SK-N-SH treated with all-trans-retinoic acid at 6 μM for 48 hours (cell line): ENCODE measurements around the gene AKAP13.

ENCODE experiments used
- ATAC-seq: fragments of 200-7000 bp; cut with Tn5 transposase; 3 replicates; pipeline ENCODE4 v1.9.1; 2020; ENCODE audit warnings: mild to moderate bottlenecking, moderate library complexity
- ARNTL ChIP-seq: fragments of 450-650 bp; formaldehyde crosslinking; IDR thresholded peaks from 2 replicates; pipeline ENCODE4 v1.5.0; 2020; ENCODE audit warnings: low read depth, mild to moderate bottlenecking, moderate library complexity, borderline replicate concordance
- BACH2 ChIP-seq: fragments of 250-450 bp; sonication (Bioruptor Pico); IDR thresholded peaks from 2 replicates; pipeline ENCODE4 v1.9.0; 2021; ENCODE audit warnings: mild to moderate bottlenecking, borderline replicate concordance
- CSDC2 ChIP-seq: fragments of 250-450 bp; sonication (Bioruptor Pico); IDR thresholded peaks from 2 replicates; pipeline ENCODE4 v1.5.0; 2020; ENCODE audit warnings: mild to moderate bottlenecking, moderate library complexity
- ISL1 ChIP-seq: fragments of 250-450 bp; sonication (Bioruptor Pico); IDR thresholded peaks from 2 replicates; pipeline ENCODE4 v2.1.2; 2022; ENCODE audit warnings: mild to moderate bottlenecking, moderate library complexity
- OSR1 ChIP-seq: fragments of 250-450 bp; sonication (Bioruptor Pico); IDR thresholded peaks from 2 replicates; pipeline ENCODE4 v1.8.0; 2022; ENCODE audit warnings: moderate library complexity, mild to moderate bottlenecking, inconsistent platforms
- PPARA ChIP-seq: fragments of 250-450 bp; sonication (Bioruptor Pico); IDR thresholded peaks from 2 replicates; pipeline ENCODE4 v1.5.0; 2020; ENCODE audit warnings: mild to moderate bottlenecking, borderline replicate concordance
- SNAI2 ChIP-seq: fragments of 250-450 bp; sonication (Bioruptor Pico); IDR thresholded peaks from 2 replicates; pipeline ENCODE4 v1.5.0; 2020; ENCODE audit warnings: mild to moderate bottlenecking, moderate library complexity
- TCF4 ChIP-seq: fragments of 250-450 bp; sonication (Bioruptor Pico); IDR thresholded peaks from 2 replicates; pipeline ENCODE4 v1.8.0; 2021; ENCODE audit warnings: mild to moderate bottlenecking, moderate library complexity, borderline replicate concordance
- TOX ChIP-seq: fragments of 250-450 bp; sonication (Bioruptor Pico); IDR thresholded peaks from 2 replicates; pipeline ENCODE4 v1.8.0; 2021; ENCODE audit warnings: mild to moderate bottlenecking, moderate library complexity, borderline replicate concordance
- ZC3H10 ChIP-seq: fragments of 250-450 bp; sonication (Bioruptor Pico); IDR thresholded peaks from 2 replicates; pipeline ENCODE4 v1.5.1; 2021; ENCODE audit warnings: mild to moderate bottlenecking, moderate library complexity
- ZFP30 ChIP-seq: fragments of 450-650 bp; formaldehyde crosslinking; IDR thresholded peaks from 2 replicates; pipeline ENCODE4 v1.5.0; 2022; ENCODE audit warnings: mild to moderate bottlenecking, moderate library complexity
- ZNF565 ChIP-seq: fragments of 450-650 bp; formaldehyde crosslinking; conservative IDR thresholded peaks from 2 replicates; pipeline ENCODE4 v1.5.0; 2020; ENCODE audit warnings: low read depth, mild to moderate bottlenecking, moderate library complexity
- ZNF70 ChIP-seq: fragments of 450-650 bp; formaldehyde crosslinking; IDR thresholded peaks from 2 replicates; pipeline ENCODE4 v1.5.0; 2020; ENCODE audit warnings: mild to moderate bottlenecking, moderate library complexity
- ZNF8 ChIP-seq: fragments of 450-650 bp; formaldehyde crosslinking; IDR thresholded peaks from 2 replicates; pipeline ENCODE4 v1.5.0; 2020; ENCODE audit warnings: mild to moderate bottlenecking, moderate library complexity
- TF ChIP-seq, protein P1 (sequence below): fragments of 250-450 bp; sonication (Bioruptor Pico); IDR thresholded peaks from 2 replicates; pipeline ENCODE4 v1.5.1; 2020; ENCODE audit warnings: low read depth, mild to moderate bottlenecking, moderate library complexity
- TF ChIP-seq, protein P2 (sequence below): fragments of 250-450 bp; sonication (Bioruptor Pico); IDR thresholded peaks from 2 replicates; pipeline ENCODE4 v1.5.0; 2020; ENCODE audit warnings: mild to moderate bottlenecking, moderate library complexity
- TF ChIP-seq, protein P3 (sequence below): fragments of 250-450 bp; sonication (Bioruptor Pico); IDR thresholded peaks from 2 replicates; pipeline ENCODE4 v1.5.1; 2021; ENCODE audit warnings: mild to moderate bottlenecking, moderate library complexity
- TF ChIP-seq, protein P4 (sequence below): fragments of 250-450 bp; sonication (Bioruptor Pico); IDR thresholded peaks from 2 replicates; pipeline ENCODE4 v1.8.0; 2021; ENCODE audit warnings: low read depth, mild to moderate bottlenecking, moderate library complexity, borderline replicate concordance
- TF ChIP-seq, protein P5 (sequence below): fragments of 250-450 bp; sonication (Bioruptor Pico); IDR thresholded peaks from 2 replicates; pipeline ENCODE4 v1.8.0; 2020; ENCODE audit warnings: mild to moderate bottlenecking, moderate library complexity, borderline replicate concordance

AKAP13 gene

DNA sequence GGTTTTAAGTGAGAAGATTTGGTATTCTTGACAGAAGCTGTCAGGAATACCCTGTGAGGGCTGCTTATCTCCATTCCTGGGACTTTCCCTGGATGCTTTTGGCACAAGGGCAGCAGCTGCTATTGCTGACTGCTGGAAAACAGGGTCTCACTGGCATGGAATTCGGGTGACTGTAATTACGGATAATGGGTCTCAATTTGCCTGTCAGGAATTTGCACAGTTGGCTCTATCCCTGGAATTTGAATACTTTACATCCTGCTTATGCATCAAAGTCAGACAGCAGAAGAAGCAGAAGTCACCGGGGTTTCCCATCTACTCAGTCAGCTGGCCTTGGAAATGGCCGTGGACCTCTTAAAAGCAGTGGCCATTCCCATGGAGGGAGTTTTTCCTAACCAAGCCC lies 25.9 kb upstream of the AKAP13 start:
- ATAC-seq, result peak; percentile 61
- TF ChIP-seq TCF4 (CRISPR knock-in tag) (no peak), ISL1 (CRISPR knock-in tag) (peak; percentile 87), SNAI2 (CRISPR knock-in tag) (0 out of 2 replicates have a peak, but pooled peaks have one; percentile 8), ZNF565 (CRISPR knock-in tag) (no peak), ZNF70 (CRISPR knock-in tag) (no peak)
- TF ChIP-seq, protein P1, sequence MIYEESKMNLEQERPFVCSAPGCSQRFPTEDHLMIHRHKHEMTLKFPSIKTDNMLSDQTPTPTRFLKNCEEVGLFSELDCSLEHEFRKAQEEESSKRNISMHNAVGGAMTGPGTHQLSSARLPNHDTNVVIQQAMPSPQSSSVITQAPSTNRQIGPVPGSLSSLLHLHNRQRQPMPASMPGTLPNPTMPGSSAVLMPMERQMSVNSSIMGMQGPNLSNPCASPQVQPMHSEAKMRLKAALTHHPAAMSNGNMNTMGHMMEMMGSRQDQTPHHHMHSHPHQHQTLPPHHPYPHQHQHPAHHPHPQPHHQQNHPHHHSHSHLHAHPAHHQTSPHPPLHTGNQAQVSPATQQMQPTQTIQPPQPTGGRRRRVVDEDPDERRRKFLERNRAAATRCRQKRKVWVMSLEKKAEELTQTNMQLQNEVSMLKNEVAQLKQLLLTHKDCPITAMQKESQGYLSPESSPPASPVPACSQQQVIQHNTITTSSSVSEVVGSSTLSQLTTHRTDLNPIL (CRISPR knock-in tag), result peak; percentile 50; the same call in 1 of the 2 replicates

DNA sequence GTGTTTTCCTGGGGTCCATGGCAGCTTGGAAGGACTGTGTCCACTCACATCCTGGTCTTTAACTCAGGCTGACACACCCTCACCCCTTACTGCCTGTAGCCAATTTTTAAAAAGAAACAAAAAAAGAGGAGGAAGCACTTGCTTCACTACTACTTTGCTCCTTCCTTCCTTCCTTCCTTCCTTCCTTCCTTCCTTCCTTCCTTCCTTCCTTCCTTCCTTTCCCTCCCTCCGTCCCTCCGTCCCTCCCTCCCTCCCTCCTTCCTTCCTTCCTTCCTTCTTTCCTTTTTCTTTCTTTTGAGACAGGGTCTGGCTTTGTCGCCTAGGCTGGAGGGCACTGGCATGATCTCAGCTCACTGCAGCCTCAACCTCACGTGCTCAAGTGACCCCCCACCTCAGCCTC lies 25.5 kb upstream of the AKAP13 start:
- ATAC-seq, result peak; percentile 25
- TF ChIP-seq SNAI2 (CRISPR knock-in tag) (no peak), ZC3H10 (CRISPR knock-in tag) (no peak), TOX (no peak), ISL1 (CRISPR knock-in tag) (no peak)
- TF ChIP-seq, protein P2, sequence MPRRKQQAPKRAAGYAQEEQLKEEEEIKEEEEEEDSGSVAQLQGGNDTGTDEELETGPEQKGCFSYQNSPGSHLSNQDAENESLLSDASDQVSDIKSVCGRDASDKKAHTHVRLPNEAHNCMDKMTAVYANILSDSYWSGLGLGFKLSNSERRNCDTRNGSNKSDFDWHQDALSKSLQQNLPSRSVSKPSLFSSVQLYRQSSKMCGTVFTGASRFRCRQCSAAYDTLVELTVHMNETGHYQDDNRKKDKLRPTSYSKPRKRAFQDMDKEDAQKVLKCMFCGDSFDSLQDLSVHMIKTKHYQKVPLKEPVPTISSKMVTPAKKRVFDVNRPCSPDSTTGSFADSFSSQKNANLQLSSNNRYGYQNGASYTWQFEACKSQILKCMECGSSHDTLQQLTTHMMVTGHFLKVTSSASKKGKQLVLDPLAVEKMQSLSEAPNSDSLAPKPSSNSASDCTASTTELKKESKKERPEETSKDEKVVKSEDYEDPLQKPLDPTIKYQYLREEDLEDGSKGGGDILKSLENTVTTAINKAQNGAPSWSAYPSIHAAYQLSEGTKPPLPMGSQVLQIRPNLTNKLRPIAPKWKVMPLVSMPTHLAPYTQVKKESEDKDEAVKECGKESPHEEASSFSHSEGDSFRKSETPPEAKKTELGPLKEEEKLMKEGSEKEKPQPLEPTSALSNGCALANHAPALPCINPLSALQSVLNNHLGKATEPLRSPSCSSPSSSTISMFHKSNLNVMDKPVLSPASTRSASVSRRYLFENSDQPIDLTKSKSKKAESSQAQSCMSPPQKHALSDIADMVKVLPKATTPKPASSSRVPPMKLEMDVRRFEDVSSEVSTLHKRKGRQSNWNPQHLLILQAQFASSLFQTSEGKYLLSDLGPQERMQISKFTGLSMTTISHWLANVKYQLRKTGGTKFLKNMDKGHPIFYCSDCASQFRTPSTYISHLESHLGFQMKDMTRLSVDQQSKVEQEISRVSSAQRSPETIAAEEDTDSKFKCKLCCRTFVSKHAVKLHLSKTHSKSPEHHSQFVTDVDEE (CRISPR knock-in tag), result no peak
- TF ChIP-seq, protein P3, sequence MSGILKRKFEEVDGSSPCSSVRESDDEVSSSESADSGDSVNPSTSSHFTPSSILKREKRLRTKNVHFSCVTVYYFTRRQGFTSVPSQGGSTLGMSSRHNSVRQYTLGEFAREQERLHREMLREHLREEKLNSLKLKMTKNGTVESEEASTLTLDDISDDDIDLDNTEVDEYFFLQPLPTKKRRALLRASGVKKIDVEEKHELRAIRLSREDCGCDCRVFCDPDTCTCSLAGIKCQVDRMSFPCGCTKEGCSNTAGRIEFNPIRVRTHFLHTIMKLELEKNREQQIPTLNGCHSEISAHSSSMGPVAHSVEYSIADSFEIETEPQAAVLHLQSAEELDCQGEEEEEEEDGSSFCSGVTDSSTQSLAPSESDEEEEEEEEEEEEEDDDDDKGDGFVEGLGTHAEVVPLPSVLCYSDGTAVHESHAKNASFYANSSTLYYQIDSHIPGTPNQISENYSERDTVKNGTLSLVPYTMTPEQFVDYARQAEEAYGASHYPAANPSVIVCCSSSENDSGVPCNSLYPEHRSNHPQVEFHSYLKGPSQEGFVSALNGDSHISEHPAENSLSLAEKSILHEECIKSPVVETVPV (CRISPR knock-in tag), result no peak

DNA sequence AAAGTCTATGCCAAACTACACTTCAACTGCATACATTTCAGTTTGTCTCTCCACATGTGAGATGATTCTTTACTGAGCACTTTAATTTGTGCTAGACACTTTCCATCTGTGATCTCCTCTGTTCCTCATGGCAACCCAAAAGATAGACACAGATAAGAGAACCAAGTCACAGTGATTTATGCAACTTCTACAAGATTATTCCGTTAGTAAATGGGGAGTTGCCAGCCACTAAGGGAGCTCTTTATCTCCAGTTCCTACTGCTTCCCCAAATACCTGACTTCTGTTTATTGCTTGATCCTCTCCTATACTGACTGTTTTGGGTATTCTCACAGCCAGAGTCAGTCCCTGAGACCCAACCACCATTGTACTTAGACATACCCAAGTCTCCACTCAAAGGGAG lies 24.1 kb upstream of the AKAP13 start:
- ATAC-seq, result no peak
- peak; percentile 19; the same call in 1 of the 2 replicates for TF ChIP-seq ISL1 (CRISPR knock-in tag)
- TF ChIP-seq, protein P4, sequence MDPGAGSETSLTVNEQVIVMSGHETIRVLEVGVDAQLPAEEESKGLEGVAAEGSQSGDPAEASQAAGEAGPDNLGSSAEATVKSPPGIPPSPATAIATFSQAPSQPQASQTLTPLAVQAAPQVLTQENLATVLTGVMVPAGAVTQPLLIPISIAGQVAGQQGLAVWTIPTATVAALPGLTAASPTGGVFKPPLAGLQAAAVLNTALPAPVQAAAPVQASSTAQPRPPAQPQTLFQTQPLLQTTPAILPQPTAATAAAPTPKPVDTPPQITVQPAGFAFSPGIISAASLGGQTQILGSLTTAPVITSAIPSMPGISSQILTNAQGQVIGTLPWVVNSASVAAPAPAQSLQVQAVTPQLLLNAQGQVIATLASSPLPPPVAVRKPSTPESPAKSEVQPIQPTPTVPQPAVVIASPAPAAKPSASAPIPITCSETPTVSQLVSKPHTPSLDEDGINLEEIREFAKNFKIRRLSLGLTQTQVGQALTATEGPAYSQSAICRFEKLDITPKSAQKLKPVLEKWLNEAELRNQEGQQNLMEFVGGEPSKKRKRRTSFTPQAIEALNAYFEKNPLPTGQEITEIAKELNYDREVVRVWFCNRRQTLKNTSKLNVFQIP (CRISPR knock-in tag), result no peak
- TF ChIP-seq, all 23 proteins: peak for 1

DNA sequence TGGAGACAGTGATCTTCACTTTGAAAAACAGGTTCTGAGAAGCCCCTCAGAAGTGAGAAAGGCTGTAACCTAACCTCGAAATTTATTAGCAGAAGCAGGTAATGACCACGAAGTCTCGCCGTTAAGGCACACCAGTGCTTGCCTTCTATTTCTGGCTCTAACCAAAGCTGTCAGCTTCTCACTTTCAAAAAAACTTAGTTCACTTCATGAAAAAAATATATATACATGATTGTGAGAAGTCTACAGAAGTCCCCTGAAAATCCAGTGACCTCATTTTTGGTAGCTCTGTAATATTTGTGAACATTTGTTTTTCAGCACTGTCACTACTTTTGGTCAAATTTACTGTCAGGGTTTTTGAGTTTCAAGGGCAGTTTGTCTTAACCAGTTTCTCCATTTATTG lies 19.1 kb upstream of the AKAP13 start:
- ATAC-seq, result no peak
- TF ChIP-seq ZNF70 (CRISPR knock-in tag) (no peak), CSDC2 (CRISPR knock-in tag) (no peak), ZNF565 (CRISPR knock-in tag) (no peak), ARNTL (CRISPR knock-in tag) (no peak), BACH2 (CRISPR knock-in tag) (no peak), OSR1 (CRISPR knock-in tag) (no peak)

DNA sequence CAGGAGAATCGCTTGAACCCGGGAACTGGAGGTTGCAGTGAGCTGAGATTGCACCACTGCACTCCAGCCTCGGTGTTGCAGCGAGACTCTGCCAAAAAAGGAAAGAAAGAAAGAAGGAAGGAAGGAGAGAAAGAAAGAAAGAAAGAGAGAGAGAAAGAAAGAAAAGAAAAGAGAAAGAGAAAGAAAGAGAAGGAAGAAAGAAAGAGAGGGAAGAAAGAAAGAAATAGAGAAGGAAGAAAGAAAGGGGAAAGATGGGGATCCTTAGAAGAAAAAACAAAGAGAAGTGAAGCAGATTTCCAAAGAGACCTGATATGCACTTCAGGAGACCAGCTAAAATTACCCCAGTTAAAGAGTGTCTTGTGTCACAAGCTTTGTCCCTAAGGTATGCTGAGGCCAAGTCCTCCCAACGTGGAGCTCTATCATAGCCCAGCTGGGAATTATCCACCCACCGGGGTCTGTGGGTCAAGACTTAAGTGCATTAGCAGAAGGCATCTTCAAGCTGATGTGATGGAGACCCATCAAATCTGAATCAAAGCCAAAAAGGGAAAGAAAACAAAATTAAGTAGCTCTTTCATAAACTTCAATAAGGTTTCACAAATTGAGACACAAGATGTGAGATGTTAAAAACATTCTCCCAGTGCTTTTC lies 17.8 kb upstream of the AKAP13 start:
- TF ChIP-seq ZNF565 (CRISPR knock-in tag) (no peak), ZNF70 (CRISPR knock-in tag) (no peak), ZC3H10 (CRISPR knock-in tag) (no peak), ZNF8 (CRISPR knock-in tag) (no peak), PPARA (CRISPR knock-in tag) (no peak), ZFP30 (CRISPR knock-in tag) (no peak), CSDC2 (CRISPR knock-in tag) (no peak), TOX (no peak), OSR1 (CRISPR knock-in tag) (no peak), TCF4 (CRISPR knock-in tag) (no peak), BACH2 (CRISPR knock-in tag) (no peak)
- TF ChIP-seq, protein P5, sequence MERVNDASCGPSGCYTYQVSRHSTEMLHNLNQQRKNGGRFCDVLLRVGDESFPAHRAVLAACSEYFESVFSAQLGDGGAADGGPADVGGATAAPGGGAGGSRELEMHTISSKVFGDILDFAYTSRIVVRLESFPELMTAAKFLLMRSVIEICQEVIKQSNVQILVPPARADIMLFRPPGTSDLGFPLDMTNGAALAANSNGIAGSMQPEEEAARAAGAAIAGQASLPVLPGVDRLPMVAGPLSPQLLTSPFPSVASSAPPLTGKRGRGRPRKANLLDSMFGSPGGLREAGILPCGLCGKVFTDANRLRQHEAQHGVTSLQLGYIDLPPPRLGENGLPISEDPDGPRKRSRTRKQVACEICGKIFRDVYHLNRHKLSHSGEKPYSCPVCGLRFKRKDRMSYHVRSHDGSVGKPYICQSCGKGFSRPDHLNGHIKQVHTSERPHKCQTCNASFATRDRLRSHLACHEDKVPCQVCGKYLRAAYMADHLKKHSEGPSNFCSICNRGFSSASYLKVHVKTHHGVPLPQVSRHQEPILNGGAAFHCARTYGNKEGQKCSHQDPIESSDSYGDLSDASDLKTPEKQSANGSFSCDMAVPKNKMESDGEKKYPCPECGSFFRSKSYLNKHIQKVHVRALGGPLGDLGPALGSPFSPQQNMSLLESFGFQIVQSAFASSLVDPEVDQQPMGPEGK (CRISPR knock-in tag), result no peak
- TF ChIP-seq, protein P4 (CRISPR knock-in tag), result no peak
- TF ChIP-seq, all 23 proteins: peak for 0
- ATAC-seq, result no peak
